CD1c-positive myeloid dendritic cell (primary cell): ENCODE measurements around the gene ATP2A3.

ENCODE experiments used
- DNase-seq: peaks from one replicate; pipeline ENCODE4 v3.0.0-alpha.2; 2016; ENCODE audit errors: extremely low spot score

ATP2A3 gene

DNA sequence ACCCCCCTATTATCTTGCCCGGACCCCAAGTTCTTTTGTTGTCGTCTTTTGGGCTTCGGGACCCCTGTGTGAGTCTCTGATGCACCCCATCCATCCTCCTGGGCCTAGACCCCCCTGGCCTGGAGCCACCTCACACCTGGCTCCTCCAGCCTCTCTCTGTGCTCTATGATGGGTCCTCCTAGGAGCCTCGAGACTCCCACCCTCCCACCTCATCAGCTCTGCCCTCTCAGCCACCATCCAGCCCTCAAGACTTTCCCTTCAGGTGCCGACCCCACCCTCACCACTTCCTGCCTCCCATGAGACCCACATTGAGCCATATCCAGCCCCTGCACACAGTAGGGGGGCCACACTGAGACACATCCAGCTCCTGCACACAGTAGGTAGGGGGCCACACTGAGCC lies 8.7 kb upstream of the ATP2A3 start:
- DNase-seq: no peak

DNA sequence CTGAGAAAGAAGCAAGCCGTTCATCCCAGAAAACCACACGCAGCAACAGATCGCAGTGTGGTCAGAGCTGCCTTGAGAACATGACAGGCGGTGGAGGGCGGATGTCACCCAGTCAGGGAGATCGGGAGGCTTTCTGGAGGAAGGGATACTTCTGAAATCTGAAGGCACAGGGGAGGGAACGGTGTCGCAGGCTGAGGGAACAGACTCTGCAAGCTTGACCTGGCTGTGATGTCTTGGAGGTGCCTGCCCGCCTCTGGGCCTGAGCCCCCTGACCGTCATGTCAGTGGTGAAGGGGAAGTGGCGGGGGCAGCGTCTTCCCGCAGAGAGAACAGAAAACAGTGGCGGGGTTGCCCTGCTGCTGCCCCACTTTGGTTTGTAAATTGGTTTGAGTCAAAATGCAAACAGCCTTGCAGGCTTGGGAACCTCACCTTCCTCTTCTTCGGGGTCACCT lies 8.1 kb upstream of the ATP2A3 start:
- DNase-seq: peak; percentile 37

DNA sequence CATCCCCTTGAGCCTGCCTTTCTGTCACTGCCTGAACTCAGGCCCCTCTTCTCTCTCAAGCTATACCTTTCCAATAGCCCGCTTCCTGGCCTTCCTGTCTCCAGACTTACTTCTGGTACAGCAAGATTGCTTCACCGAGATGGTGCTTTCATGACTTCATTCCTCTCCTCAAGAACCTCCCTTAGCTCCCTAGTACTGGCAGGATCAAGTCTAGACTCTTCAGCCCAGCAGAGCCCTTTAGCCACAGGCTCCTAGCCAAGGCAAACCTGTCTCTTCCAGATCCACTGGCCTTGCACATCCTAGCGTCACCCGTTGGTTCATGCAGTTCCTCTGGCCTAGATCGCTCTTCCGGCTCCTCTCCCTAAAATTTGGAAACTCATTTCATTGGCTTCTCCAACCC lies 6.4 kb upstream of the ATP2A3 start:
- no peak for DNase-seq

DNA sequence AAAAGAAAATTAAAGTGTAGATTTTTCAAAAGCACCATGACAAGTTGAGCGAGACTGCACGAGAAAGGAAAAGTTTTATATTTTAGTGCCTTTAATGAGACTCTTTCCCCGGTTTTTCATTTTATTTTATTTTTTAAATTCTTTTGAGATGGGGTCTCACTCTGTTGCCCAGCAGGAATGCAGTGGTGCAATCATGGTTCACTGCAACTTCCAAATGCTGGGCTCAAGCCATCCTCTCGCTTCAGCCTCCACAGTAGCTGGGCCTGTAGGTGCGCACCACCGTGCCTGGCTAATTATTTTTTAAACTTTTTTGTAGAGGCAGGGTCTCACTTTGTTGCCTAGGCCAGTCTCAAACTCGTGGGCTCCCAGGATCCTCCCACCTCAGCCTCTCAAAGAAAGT lies 5.7 kb upstream of the ATP2A3 start:
- no peak for DNase-seq

DNA sequence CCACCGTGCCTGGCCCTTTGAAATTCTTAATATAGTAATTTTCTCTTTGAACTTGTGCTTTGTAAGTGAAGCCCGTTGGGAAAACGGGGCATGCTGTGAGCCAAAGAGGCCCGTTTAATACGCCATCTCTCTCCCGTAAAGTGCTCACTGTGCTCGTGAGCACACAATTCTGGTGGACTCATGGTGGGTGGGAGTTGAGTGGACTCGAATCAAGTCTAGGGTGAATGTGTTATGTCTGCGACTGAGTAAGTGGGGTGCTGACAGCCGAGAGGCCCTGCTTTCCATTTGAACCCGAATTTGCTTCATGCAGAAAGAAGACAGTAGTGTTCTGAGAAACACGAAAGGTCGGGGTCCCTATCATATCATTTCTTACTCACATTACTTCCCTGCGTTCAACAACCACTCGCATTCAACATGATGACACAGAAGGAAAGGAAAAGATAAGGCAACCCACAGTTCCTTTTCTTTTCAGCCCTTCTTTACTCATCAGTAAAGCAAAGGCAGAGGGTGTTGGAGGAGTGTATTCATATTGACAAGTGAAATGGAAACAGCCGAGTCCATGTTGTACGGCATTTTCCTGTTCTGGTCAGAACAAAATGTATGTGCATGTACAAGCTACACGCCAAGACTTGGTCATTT lies 4.8 kb upstream of the ATP2A3 start:
- no peak for DNase-seq

DNA sequence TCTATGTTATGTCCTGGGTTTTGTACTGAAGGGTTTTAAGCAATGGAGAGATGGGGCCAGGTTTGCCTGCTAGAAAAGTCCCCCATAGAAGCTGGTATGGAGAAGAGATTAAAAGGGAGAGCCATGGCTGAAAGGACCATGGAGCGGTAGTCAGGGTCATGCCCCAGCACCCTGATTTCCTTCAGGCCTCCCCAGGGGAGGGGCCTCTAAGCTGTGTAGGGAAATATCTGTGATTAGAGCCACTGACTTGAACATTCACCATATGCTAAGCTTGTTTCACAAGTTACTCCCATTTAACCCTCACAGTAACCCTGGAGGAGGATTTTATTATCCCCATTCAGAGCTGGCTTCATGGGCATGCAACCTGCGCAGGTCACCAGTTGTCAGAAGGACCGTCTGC lies 3.8 kb upstream of the ATP2A3 start:
- no peak for DNase-seq

DNA sequence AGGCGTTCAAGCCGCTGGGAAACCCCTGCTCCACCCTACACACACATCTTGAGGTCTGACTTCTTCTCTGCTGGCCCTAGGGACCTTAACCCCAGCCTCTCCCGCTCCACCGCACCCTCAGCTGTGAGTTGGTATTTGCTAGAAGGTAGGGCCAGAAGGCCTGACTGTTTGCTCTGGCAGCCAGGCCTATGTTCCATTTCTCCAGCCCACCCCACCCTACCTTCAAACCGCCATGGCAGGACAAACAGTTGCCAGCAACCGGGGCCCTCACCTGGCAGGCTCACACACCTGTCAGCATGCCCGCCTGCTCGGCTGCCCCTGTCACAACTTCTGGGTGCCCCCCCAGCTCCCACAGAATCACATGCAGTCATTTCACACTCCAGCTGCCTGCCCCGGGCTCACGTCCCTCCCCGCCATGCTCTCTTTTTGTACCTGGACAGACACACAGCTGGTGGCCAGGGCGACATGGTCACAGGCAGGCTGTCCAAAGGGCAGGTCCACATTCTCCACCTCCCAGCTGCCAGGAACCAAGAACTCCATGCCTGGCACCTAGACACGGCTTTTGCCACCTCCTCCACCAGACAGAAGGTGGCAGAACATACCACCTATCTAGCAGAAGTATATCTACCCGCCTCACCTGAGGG lies 2.6 kb upstream of the ATP2A3 start:
- DNase-seq: no peak

DNA sequence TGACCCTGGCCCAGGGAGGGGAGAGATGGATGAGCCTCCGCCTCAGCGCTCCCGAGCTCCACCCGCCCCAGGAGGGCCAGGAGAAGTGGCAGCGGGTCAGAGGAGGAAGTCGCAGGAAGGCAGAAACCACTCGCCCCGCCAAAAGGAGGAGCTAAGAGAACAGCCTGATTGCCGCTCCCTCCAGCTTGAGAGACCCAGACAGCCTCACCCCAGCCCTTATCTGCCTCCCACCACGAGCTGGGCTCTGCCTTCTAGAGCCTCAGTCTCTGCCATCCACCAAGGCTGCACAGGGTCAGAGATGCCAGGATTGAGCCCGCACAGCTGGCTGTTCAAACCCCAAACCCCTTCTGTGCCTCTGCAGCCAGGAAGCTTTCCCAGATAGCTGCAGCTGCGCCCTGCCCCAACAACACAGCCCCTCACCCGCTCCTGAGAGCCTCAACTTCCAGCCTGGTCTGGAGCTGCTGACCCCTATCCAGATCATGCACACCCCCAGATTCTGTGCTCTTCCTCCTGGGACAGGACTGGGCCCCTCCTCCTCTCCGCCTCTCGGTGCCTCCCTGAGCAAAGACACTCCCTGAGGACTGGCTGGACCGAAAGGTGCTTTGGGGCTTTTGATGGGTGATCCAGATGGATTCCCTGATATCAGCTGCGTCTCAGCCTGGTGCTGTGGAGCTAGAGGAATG lies 1.0 kb upstream of the ATP2A3 start:
- peak; percentile 81 for DNase-seq

DNA sequence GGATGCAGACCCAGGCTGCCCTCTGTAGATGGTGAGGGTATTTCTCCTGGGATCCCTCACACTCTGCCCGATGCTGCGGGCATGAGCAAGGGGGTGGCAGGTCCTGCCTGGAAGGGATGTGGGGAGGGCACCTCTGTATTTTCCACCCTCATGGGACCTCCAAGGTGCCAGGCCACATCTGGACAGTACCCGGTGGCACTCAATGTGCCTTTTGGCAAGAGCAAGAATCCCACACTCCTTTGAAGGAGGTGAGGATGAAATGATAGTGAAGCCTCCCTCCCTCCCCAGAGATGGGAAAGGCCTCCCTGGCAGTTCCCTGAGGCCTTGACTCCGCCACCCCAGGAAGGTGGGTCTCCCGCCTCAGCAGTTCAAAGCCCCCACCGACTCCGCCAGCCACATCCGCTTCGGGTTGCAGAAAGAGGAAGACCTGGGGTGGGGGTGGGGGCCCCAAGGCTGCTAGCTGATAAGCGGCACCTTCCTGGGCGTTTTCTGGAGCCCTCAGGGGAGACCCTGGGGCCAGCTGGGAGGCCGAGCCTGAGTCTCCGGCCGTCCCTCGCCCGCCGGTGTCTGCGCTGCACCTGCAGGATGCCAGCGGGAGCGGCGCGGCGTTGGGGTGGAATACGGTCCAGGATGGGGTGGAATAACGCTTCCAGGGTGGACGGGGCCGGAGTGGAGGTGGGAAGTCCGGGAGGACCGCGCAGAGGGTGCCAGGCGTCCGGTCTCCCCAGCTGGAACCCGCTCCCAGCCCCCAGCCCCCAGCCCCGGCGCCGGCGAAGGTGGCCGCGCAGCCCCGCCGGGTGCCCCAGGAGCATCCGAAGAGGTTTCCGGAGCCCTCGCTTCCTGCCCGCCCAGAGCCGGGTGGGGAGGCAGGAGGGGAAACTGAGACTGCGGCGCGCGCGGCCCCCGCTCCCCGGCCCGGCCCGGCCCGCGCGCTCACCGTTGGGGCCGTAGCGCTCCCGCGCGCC lies 718 bp downstream of the ATP2A3 start:
- peak; percentile 70 for DNase-seq

DNA sequence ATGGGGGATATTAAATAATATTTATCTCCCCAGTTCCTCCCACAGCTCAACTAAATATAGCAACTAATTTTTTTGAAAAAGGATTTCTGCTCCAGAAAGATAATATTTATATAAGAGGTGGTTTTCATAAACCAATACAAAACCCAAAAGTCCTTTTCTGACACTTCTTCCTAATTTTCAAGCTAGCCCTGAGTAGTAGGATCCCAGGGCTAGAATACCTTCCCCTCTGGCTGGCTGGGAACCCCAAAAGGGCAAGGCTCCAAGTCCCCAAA lies 1.3 kb downstream of the ATP2A3 start:
- no peak for DNase-seq

DNA sequence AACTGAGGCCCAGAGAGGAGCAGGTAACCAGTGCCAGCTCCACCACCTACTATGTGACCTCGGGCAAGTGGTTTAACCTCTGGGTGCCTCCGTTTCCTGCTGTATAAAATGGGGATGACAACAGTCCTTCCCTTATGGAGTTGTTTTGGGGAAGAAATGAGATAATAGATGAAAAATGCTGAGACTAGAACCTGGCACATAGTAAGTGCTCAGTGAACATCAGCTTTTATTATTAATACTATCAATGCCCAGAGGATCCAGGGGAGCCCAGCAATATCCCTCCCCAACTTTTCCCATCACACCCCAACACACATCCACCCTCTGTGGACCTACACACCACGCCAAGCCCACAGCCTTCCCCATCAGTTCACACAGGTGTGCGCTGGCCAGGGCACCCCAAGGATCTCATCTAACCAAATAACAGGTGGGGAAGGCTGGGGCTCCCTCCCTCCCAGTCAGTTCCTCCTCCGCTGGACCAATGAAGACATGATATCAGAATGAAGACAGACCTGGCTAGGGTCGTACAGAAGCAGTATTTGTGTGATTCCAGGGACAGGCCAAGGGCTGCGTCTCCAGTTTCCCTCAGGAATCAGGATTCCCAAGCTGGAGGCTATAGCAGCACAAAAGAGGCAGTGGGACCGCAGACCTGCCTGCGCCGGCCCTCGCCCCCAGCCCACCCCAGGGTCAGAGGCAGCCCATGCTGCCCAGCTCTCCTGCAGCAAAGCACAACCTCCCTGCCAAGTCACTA lies 1.8 kb downstream of the ATP2A3 start:
- no peak for DNase-seq

DNA sequence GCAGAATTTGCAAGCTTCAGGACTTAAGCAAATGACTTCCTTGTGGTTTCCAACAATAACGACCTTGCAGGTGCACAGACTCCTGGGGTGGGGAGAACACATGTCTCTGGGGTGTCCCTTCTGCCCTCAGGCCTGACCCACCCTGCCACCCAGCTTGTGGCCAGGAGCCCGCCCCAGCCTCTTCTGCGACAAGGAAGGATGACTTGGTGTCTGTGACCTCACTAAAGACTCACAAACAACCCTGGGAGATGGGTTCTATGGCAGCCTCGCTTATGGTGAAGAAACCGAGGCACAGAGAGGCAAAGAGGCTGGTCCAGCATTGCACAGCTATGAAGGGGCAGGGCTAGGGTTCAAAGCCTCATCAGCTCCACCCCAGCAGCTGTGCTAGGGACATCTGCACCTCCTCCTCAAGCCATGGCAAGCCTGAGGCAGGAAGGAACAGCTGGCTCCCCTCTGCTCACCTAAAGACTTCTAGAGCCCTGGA lies 2.6 kb downstream of the ATP2A3 start:
- peak; percentile 30 for DNase-seq

DNA sequence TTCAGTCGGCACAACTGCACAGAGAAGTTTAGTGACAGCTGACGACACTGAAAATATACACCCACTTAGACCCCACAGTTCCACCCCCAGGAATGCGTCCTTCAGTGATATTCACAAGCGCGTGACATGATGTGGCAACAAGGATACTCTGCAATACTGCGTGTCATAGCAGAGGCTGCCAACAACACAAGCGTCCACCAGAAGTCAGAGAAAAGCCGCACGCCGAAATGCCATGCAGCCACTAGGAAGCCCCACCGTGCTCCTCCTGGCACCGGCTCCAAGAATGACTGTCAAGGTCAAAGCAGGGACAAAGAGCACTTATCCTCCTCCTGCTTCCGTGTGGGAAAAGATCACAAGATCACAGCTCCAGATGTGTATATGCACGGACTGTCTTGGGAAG lies 3.5 kb downstream of the ATP2A3 start:
- DNase-seq: peak; percentile 95

DNA sequence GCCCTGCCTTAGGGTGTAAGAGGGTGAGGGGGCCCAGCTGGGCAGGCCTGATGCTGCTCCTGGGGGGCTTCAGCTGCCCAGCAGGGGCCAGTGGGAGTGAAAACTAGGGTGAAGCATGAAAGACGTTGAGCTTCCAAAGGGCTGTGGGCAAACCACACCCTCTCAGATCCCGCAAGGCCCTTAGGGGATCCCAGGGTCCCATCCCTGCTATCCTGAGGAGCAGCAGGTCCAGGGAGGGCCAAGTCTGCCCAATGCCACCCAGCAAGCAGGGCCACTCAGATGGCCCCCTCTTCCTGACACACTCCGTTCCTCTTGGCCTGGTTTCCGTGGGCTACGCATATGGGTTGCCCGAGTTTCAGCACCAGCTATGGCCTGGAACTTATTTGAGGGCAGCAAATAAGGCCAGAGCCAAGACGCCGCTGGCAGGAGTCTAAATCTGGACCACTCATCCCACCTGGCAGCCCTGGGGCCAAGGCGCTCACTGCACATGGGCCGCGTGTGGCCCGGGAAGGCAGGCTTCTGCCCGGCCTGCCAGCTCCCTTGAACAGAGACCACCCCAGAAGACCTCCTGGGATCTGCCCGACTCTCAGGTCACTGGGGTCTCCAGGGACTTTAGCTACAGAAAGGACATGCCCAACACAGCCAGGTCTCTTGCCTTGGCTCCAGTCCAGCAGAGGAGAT lies 4.2 kb downstream of the ATP2A3 start:
- DNase-seq: no peak

DNA sequence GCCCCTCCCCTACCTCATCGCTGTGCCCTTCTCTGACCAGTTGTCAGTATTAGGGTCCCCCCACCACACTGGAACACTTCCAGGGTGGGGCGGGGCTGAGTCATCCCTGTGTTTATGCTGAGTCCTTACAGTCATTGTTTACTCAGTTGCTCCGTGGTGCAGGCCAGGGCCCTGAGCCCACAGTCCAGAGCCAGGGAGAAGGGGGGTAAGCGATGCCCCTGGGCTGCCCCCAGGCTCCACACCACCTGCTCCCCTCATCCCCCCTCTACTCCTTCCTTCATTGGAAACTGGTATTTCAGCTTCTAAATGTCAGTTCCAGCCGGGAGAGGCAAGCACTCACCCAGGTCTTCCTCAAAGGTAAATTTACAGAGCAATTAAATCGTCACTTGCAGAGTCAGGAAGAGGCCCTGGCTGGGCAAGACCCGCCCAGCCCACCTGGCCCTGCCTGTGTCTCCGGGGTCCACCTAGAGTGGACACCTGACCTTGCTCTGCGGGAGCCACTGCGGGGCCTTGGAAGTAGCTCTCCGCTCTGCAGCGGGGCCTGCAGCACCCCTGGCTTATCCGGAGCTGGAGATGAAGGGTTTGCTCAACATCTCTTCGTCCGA lies 4.8 kb downstream of the ATP2A3 start:
- peak; percentile 10 for DNase-seq

DNA sequence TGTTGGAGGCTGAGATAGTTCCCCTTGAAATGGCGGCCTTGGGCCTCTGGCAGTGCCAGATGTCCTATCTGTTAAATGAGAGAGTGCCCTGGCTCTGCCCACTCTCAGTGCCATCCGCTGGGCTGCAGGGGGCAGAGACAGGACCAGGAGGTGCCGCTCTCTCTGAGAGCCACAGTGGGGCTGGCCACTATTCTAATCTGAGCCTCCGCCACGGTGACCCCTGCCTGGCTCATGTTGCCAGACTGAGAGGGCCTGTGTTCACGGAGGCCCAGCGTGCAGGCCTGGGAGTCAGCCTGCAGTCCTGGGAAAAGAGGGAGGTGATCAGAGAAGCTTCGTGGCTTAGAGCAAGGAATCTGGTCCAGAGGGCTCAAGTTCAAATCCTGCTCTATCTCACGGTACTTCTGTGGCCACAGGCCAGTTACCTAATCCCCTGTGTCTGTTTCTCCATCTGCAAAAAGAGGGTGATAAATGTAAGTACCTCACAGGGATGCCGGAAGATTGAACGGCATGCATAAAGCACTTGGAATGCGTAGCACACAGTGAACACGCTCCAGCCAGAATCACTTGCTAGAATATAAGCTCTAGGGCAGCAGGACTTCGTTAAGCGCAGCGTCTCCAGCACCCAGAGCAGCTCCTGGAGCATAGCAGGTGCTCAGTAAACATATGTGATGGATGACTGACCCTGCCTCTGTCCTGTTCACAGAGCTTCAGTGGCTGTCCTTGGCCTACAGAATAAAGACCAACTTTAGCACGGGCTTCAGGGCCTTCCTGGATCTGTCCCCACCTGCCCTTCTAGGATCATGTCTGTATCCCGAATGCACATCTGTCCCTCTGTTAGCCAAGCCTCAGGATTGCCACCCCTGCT lies 6.3 kb downstream of the ATP2A3 start:
- DNase-seq: no peak

DNA sequence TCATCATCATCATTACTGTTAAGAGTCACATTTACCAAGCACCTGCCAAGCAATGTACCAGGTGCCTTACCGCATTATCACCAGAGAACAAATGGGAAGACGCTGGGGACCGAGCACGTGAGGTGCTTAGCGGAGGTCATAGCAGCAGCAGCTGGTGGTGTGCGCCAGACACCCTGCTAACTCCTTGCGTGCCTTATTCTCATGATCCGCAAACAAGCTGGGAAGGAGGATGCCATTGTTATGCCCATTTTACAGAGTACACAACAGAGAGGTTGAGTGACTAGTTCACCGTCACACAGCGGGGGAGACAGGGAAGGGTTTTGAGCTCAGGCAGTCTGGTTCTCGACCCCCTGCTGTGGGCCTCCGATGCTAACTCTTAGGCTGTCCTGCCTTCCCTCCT lies 7.3 kb downstream of the ATP2A3 start:
- no peak for DNase-seq

DNA sequence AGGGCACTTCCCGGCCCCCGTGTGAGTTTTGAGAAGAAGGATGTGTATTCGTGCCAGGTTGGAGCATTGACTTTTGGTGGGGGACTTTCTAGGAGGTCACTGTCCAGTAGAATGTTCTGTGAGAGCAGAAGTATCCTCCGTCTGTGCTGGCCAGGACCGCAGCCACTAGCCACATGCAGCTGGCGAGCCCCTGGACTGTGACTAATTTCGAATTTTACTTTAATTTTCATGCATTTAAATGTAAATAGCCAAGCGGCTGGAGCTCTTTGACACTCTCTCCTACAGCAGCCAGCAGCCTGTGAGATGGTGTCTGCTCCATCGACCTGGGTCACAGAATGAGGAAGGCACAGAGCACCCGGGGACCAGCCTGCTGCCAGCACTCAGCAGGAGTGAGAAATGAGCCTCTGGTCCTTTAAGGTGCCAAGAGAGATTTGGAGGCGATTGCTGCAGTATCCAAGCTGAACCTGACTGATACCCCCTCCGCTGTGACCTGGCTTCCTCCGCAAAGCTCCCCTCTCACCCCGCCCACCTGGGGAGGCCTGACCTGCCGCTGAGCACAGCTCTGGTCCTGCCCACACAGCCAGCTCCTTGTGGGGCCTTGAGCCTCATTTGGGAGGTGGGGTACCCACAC lies 7.8 kb downstream of the ATP2A3 start:
- DNase-seq: no peak

DNA sequence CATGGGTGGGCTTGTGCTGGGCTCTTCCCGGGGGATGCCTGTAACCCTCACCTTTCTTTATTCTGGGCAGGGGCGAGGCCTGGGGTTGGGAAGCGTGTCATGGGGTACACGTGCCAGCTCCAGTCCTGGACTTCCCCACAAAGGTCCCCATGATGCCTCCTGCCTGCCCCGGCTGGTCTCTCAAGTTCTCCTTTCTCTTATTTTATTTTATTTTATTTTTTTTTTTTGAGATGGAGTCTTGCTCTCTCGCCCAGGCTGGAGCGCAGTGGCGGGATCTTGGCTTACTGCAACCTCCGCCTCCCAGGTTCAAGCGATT lies 8.6 kb downstream of the ATP2A3 start:
- peak; percentile 35 for DNase-seq
